Measurements from ENCODE around the gene BUB3.

Gene BUB3, protein sequence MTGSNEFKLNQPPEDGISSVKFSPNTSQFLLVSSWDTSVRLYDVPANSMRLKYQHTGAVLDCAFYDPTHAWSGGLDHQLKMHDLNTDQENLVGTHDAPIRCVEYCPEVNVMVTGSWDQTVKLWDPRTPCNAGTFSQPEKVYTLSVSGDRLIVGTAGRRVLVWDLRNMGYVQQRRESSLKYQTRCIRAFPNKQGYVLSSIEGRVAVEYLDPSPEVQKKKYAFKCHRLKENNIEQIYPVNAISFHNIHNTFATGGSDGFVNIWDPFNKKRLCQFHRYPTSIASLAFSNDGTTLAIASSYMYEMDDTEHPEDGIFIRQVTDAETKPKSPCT

DNA sequence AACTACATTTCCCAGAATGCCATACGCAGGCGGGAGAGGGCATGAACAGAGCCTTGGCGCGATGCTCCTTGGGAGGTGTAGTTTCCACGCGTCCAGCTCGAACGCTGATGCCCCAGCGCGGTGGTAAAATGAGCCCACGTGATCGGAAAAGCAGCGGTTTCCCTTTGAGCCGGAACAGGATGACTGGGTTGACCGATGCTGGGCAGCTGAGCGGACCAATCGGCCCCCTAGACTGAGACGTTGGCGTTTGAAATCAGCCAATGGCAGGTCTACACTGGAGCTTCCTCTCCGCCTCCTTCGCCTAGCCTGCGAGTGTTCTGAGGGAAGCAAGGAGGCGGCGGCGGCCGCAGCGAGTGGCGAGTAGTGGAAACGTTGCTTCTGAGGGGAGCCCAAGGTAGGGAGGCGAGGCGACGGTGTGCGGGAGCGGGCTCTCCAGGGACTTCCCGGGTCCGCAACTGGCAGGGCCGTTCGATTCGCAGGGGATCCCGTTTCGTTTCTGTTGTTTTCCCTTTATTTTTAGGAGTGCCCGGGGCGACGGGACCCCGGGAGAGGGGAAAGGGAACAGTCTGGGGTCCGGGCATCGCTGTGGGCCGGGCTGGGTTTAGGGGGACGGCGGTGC lies at the start of gene BUB3:
TSS of gene BUB3 (plus strand) at position 311 of the 619 bp plus-strand sequence. CDS start 516 bp downstream, outside the sequence.
- peak; percentile 98 for DNase-seq (ENCODE audit: extremely low read depth, low read depth)
- TF ChIP-seq, protein P1, sequence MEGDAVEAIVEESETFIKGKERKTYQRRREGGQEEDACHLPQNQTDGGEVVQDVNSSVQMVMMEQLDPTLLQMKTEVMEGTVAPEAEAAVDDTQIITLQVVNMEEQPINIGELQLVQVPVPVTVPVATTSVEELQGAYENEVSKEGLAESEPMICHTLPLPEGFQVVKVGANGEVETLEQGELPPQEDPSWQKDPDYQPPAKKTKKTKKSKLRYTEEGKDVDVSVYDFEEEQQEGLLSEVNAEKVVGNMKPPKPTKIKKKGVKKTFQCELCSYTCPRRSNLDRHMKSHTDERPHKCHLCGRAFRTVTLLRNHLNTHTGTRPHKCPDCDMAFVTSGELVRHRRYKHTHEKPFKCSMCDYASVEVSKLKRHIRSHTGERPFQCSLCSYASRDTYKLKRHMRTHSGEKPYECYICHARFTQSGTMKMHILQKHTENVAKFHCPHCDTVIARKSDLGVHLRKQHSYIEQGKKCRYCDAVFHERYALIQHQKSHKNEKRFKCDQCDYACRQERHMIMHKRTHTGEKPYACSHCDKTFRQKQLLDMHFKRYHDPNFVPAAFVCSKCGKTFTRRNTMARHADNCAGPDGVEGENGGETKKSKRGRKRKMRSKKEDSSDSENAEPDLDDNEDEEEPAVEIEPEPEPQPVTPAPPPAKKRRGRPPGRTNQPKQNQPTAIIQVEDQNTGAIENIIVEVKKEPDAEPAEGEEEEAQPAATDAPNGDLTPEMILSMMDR (IDR thresholded peaks at IDR 0.05; ENCODE audit: low read depth, low read length): peak; percentile 1; the same call in 1 of the 2 replicates

DNA sequence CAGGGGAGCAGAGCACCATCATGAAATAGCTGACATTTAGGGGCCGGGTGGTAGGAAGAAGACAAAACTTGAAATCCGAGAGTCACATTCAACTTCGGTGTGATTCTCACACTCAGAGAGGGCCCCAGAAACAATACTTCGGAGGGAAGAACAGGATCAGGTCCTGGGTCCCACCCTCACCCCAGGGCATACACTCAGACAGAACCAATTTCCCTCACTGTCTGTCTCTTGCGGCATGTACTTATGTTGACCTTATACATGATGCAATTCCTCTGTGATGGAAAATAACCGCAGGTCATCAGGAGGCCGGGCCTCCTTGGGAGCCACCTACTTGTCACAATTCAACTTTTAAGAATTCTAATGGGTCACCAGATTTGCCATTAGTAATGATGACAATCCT lies 44.7 kb upstream of the BUB3 start:
- TF ChIP-seq, protein P1 (IDR thresholded peaks at IDR 0.05; ENCODE audit: low read depth, low read length): no peak
- no peak for DNase-seq (ENCODE audit: extremely low read depth, low read depth)

DNA sequence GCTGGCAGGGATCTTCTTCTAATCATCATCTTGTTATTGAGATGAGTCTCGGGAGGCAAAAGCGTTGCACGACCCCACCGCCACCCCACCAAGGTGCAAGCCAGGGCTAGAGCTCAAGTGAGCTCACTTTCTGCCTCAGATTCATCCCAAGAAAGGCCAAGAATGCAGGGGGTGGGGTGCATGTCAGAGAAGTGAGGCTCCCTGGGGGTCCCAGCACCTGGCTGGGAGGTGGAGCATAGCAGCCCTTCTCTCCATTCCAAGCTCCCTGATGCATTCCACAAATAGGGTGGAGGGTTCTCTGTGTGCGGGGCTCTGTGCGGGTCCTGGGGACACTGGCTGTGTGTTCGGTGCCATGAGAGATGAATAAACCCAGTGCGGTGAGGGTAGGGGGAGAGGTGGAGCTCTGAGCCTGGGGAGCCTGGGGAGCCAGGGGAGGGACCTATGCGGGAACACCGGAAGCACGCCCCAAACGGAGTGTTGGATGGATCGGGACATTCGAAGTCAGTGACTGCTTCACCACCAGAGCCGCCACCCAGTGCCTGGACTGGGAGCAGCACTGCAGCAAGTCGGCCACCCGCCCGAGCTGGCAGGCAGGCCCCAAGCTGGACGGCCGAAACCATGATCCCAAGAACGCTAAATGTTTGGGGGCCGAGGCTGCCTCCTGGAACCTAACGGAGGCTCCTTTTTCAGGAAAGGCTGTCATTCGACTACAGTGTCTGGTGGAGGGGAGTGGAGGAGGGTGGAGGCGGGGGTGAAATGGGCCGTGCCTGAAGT lies 36.4 kb upstream of the BUB3 start:
- TF ChIP-seq, protein P1 (IDR thresholded peaks at IDR 0.05; ENCODE audit: low read depth, low read length): no peak
- no peak for DNase-seq (ENCODE audit: extremely low read depth, low read depth)

DNA sequence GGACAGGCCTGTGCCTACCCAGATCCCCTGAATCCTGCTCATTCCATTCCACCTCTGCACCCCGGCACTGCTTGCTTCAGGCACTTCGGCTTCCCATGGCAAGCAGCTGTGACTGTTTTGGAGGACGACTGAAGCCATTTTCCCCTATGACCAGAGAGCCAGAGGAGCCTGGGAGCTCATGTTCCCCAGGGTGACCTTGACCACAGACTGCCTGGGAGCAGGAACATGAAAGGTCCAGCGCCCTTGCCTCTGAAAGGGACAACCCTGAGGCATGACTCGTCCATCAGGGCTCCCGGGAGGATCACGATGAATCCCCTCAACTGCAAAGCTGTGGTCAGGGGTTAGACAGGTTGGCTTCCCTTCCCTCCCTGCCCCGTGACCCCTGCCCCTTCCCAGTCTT lies 35.1 kb upstream of the BUB3 start:
- DNase-seq (ENCODE audit: extremely low read depth, low read depth): no peak
- TF ChIP-seq, protein P1 (IDR thresholded peaks at IDR 0.05; ENCODE audit: low read depth, low read length): no peak

DNA sequence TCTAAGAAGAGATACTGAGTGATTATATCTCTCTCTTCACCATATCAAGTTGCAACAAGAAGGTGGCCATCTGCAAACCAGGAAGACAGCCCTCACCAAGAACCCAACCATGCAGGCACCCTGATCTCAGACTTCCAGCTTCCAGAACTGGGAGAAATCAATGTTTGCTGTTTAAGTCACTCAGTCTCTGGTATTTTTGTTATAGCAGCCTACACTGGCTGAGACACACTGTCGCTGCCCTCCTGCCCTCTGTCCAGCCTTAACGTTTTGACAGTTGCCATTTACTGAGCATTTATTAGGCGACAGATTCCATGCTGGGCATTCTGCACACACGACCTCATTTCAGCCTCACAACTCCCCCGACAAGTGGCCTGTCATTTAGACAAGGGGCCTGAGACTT lies 28.0 kb upstream of the BUB3 start:
- DNase-seq (ENCODE audit: extremely low read depth, low read depth): no peak
- TF ChIP-seq, protein P1 (IDR thresholded peaks at IDR 0.05; ENCODE audit: low read depth, low read length): no peak

DNA sequence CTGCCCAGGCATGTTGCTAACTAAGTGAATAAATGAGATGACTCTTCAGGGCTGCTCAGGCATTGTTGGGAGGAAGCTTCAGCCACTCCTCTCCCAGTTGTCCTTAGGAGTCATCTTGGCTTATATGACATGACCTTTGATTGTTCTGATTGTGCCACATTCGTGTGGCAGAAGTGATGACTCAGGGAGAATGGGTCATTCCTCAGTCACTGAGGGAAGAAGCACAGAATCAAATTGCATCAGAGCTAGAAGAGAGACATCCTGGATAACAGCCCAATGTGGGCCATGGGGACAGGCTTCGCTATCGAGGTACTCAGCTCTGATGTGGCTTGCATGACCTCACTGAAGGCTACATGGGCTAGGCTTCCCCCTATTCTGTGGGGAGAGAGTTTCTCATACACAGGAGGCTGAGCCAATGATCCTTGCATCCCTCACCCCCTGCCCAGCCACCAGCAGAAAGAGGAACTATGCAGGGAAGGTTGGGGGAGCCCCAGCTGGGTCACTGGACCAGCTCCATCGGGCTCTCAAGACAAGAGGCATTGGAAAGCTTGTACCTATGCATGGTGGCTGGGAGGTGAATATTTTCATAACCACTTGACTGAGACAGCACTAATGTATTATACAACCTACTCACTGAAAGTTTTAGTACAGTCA lies 24.5 kb upstream of the BUB3 start:
- TF ChIP-seq, protein P1 (IDR thresholded peaks at IDR 0.05; ENCODE audit: low read depth, low read length): no peak
- no peak for DNase-seq (ENCODE audit: extremely low read depth, low read depth)
